SH-SY5Y (cell line): ENCODE measurements around the gene ABCA7.

Experiments
- GATA2 ChIP-seq: IDR thresholded peaks from 2 replicates; pipeline ENCODE4 v1.6.1; 2011; ENCODE audit warnings: mild to moderate bottlenecking, low read depth, low read length
- GATA3 ChIP-seq: IDR thresholded peaks from 2 replicates; pipeline ENCODE4 v1.6.1; 2011; ENCODE audit warnings: low read depth, mild to moderate bottlenecking, low read length, moderate library complexity

ABCA7 gene, protein sequence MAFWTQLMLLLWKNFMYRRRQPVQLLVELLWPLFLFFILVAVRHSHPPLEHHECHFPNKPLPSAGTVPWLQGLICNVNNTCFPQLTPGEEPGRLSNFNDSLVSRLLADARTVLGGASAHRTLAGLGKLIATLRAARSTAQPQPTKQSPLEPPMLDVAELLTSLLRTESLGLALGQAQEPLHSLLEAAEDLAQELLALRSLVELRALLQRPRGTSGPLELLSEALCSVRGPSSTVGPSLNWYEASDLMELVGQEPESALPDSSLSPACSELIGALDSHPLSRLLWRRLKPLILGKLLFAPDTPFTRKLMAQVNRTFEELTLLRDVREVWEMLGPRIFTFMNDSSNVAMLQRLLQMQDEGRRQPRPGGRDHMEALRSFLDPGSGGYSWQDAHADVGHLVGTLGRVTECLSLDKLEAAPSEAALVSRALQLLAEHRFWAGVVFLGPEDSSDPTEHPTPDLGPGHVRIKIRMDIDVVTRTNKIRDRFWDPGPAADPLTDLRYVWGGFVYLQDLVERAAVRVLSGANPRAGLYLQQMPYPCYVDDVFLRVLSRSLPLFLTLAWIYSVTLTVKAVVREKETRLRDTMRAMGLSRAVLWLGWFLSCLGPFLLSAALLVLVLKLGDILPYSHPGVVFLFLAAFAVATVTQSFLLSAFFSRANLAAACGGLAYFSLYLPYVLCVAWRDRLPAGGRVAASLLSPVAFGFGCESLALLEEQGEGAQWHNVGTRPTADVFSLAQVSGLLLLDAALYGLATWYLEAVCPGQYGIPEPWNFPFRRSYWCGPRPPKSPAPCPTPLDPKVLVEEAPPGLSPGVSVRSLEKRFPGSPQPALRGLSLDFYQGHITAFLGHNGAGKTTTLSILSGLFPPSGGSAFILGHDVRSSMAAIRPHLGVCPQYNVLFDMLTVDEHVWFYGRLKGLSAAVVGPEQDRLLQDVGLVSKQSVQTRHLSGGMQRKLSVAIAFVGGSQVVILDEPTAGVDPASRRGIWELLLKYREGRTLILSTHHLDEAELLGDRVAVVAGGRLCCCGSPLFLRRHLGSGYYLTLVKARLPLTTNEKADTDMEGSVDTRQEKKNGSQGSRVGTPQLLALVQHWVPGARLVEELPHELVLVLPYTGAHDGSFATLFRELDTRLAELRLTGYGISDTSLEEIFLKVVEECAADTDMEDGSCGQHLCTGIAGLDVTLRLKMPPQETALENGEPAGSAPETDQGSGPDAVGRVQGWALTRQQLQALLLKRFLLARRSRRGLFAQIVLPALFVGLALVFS (N-terminal part only)

GRCh38 chr19:1039646-1040475 lies at the start of gene ABCA7:
ABCA7 (plus strand) TSS chr19:1040107; CDS start chr19:1041362, 1,255 bp downstream.
- no peak for TF ChIP-seq GATA3
- no peak for TF ChIP-seq GATA2

DNA sequence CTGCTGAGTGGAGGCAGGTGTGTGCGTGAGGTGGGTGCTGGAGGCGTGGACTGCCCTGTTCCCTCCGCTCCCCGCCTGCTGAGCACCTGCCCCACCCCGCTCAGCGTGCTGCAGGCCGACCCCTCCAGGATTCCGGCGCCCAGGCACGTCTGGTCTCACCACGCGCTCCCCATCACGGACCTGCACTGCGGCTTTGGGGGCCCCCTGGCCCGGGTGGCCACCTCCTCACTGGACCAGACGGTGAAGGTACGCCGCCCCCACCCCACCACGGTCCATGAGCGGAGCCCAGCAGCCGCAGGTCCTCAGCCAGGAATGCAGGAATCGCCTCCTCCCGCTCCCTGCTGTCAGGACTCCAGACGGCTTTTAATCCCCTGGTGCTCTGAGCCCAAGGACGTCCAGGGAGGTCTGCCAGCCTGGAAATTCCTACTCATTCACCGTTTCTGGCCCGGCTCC lies 49.8 kb upstream of the ABCA7 start:
- TF ChIP-seq GATA2 (no peak), GATA3 (no peak)

DNA sequence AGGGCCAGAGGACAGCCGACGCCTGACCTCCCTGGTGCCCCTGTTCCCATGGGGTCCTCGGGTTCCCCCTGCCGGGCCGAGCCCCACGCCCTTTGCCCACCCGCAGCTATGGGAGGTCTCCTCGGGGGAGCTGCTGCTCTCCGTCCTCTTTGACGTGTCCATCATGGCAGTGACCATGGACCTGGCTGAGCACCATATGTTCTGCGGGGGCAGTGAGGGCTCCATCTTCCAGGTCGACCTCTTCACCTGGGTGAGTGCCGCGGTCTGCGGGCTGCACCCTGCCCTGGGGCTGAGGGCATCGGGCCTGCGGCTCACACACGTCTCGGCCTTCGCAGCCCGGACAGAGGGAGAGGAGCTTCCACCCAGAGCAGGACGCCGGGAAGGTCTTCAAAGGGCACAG lies 49.2 kb upstream of the ABCA7 start:
- no peak for TF ChIP-seq GATA3
- no peak for TF ChIP-seq GATA2

DNA sequence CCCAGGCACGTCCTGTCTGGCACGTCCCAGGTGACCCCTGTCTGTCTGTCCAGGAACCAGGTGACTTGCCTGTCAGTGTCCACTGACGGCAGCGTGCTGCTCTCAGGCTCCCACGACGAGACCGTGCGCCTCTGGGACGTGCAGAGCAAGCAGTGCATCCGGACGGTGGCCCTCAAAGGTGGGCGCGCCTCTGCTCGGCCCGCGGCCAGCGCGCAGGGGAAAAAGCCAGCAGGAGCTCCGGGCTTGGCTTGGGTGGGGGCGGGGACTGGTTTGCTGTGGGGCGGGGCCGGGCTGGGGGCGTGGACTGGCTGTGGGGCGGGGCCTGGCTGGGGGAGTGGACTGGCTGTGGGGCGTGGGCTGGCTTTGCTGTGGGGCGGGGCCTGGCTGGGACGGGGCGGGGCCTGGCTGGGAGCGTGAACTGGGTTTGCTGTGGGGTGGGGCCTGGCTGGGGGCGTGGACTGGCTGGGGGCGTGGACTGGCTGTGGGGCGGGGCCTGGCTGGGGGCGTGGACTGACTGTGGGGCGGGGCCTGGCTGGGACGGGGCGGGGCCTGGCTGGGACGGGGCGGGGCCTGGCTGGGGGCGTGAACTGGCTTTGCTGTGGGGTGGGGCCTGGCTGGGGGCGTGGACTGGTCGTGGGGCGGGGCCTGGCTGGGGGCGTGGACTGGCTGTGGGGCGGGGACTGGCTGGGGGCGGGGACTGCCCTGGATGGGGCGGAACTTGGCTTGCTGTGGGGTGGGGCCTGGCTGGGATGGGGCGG lies 48.6 kb upstream of the ABCA7 start:
- no peak for TF ChIP-seq GATA3
- no peak for TF ChIP-seq GATA2

GRCh38 chr19:991932-992669 lies 47.8 kb upstream of the ABCA7 start:
- TF ChIP-seq GATA3 (no peak), GATA2 (no peak)

DNA sequence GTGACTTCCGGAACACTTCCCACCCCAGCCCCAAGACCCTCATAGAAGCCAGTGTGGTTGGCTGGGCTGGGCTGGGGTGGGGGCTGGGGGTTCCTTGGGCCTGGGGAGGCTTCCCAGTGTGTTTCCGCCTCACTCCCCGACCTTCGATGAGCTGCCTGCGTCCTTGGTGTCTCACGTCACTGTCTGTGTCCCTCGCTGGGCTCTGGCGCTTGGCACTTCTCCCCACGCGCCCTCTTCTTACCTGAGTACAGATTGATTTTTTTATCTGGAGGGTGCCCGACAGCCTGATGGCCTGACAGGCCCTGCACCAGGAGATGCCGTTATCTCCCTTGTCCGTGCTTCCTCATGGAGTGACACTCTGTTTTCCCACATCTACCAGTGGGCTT lies 47.2 kb upstream of the ABCA7 start:
- no peak for TF ChIP-seq GATA2
- no peak for TF ChIP-seq GATA3

DNA sequence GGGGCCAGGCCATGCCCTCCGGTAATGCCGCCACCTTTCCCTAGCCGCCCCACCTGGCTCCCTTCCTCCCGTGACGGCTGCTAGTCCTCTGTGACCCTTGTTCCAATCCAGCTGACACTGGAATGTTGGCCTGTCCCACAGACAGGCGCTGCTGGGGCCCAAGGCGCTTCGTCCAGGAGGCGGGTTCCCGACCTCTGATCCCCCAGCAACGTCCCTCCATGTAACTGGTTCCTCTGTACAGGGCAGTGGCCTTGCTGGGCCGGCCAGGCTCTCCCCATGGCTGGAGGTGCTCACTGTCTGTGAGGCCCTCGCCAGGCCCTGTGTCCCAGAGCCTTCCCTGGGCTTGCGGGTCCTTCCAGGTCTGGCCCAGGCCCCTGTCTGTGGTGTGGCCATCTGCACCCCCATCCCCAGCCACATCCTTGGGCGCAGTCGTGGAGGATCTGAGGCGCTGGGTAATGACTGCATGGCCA lies 46.5 kb upstream of the ABCA7 start:
- TF ChIP-seq GATA2 (no peak), GATA3 (no peak)

GRCh38 chr19:993831-994393 lies 46.0 kb upstream of the ABCA7 start:
- TF ChIP-seq GATA2: no peak

DNA sequence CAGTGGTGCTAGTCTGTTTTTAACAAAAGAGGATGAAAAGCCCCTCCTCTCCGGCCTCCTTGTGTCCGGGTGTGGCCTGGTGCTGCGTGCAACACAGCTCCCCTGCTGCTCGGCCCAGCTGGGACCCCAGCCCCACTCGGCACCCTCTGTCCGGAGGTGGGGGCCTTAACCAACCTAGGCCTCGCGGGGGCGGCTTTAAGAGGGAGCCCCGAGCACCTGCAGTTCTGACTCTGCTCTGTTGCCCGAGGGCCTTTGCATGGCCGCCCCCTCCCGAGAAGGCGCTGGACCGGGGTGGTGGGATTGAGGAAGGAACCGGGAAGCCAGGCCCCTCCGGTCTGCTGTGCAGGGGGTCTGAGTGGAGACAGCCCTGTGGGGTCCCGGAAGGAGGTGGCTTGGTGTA lies 45.4 kb upstream of the ABCA7 start:
- TF ChIP-seq GATA2: no peak
- TF ChIP-seq GATA3: no peak

DNA sequence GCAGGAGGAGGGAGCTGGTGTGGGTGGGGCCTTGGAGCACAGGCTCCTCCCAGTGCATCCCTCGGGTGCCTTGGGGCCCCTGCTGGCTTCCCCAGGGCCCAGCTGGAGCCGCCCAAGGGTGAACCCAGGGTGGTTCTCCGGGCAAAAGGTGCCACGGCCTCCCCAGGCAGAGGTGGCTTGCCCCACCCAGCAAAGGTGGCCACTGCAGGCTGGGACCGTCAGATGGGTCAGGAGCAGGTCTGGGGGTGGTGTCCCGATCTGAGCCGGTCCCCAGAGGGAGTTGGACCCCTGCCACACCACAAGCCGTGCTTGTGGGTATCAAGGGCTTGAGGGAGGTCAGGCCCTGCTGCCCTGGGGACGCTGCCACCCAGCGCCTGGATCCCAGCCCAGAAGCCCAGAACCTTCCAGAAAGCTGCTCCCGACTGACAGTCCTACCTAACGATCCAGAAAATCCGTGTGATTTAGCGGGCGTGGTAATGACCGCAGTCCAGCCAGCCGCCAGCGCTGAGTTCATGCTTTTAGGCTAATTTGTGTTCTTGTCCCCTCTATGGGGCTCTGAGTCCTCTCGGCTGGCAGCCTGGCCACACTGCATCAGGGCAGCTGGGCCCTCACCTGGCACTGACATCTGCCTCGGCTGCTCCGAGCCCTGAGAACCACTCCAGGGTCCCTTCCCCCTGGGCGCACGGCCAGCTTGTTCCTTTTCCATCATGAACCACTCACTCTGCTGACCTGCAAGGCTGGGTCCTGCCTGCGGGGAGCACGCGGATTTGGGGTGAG lies 44.7 kb upstream of the ABCA7 start:
- TF ChIP-seq GATA3 (no peak), GATA2 (no peak)
